Spleen (tissue), 7 donors: ENCODE results near the gene ZBTB7A.

ENCODE experiments used
- CTCF ChIP-seq, 11 experiments: fragments of 200-600 bp in 7 of 11; fragments of 450-650 bp in 4 of 11; sonication (generic) in 4 of 11; IDR thresholded peaks in 8 of 11; conservative IDR thresholded peaks in 3 of 11; 1 replicate in 7 of 11; 2 replicates in 4 of 11; pipeline versions ENCODE4 v1.4.0 to v1.8.0; 2016 to 2021; ENCODE audit warnings: antibody characterized with exemption in 11 of 11, inconsistent platforms in 4 of 11, mild to moderate bottlenecking in 1 of 11
- POLR2A ChIP-seq, 3 donors: fragments of 450-650 bp; IDR thresholded peaks; one replicate each; pipeline ENCODE4 v1.5.1; 2017; ENCODE audit warnings: antibody characterized with exemption in 3 of 3, mild to moderate bottlenecking in 1 of 3
- donor health status: DM: no; HTN: no; CAD: no; lungs with moderate emphysema.
- donor health status: DM: no; HTN: no; CAD: no.
- donor health status: DM: no; HTN: no; CAD: no.

DNA sequence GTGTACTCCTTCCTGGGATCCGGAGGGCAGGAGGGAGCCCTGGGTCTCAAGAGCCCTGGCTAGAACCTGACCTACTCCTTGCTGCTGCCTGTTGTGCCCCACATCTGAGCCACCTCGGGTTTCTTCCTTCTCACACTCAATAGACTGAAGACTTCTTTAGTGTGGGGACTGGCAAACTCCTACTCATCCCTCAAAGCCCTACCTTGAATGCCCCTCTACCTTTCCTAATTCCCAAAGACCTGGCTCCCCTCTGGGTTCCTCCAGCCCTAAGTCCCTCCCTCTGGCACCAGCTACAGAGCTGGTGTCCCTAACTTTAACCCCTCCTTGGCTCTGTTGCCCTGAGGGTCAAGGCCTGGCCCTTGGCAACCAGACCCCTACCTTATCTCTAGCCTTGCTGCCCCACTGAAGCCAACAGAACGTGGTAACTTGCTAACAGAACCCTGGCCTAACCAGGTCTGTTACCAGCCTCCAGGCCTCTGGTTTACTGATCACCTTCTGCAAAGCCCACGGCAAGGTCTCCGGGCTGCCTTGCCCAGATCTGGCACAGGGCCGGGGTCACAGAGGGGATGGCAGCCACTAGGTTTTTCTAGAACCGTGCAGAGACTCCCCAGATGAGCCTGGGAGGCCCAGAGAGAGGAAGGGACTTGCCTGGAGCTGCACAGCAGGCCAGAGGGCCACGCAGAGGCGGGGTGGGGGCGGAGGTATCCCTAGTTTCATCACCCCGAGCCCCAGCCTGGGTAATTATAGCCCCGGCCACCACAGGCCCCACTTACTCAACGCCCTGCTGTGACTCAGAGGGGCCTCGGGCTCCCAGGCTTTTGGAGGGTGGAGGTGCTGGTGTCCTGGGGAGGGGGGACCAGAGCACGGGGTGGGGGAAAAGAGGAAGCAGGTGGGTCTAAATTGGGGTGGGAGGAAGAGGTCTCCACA, 15.3 kb downstream of the ZBTB7A start:
- TF ChIP-seq CTCF (IDR thresholded peaks at IDR 0.05 in 8 of 11, conservative IDR thresholded peaks at IDR 0.05 in 3 of 11): no peak
- no peak for TF ChIP-seq POLR2A (IDR thresholded peaks at IDR 0.05)
